ENCODE results near the gene CCNDBP1. TPM values are rescaled to one million over a fixed set of nuclear protein-coding genes. Genes with fewer than 3 reads are reported as not detected.
"Not testable (repeated sequence)": the region's sequence is repeated elsewhere in the genome, so short reads cannot be mapped to it uniquely, and the experiment has no call there.

CCNDBP1 gene
- total RNA-seq, 1 experiment from 2014 or later, result 64.0 TPM

DNA sequence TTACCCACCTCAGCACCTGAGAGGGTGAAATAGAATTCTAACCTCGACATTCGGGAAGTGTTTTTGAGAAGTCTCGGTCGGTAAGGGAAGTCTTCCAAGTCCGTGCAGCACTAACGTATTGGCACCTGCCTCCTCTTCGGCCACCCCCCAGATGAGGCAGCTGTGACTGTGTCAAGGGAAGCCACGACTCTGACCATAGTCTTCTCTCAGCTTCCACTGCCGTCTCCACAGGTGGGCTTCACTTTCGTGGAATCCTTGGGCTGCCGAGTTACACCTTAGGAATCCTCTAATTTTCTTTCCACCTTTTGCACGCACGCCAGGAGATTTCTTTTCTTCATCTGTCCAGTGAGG, 775 bp downstream of the CCNDBP1 start:
- DNase-seq (ENCODE audit: low read depth, low spot score), result no peak
- in situ Hi-C loops (cut with HindIII; ENCODE audit: low pct_unique_long_range_greater_than_20kb, low sequenced_read_pairs), result no loop called here

DNA sequence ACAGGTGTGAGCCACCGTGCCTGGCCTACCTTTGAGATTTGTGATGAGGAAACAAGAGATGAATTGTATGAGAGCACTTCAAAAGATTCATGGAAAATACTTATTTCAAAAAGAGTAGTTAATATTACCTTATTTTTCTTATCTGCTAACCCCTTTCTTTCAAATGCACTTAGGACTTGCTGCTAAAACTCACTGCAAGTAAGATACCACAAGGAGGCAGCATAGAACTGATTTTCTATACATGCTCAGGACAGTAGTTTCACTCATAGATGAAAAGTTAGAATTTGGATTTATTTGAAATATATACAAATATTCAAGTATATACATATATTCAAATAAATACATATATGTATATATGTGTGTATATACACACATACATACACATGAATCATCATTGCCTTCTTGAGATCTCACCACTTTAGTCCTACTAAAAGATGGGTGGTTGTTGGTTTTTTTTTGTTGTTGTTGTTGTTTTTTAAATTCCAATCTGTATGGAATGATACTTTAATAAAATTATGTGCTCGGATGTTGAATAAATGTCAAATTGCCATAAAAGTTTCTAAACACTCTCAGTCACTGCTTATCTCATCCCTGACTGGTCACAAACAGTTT, 2.4 kb downstream of the CCNDBP1 start:
- in situ Hi-C loops (cut with HindIII; ENCODE audit: low pct_unique_long_range_greater_than_20kb, low sequenced_read_pairs), result no loop called here
- DNase-seq (ENCODE audit: low read depth, low spot score), result peak; percentile 64

DNA sequence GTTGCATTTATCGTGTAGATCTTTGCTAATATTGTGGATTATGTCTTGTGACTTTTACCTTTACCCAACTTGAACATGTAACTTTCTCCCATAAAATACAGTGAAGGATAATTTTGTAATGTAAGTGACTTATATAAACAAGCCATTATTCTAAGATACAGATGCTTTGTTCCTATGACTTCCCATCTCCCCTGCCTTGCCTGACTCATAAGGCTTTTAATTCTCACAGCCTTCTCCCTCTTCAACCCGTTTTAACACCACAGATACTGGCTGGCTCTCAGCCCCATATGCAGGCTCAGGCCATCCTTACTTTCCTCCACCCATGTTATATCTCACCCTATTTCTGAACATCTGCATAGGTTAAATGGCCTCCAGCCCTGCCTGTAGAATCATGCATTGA, 4.1 kb downstream of the CCNDBP1 start:
- DNase-seq (ENCODE audit: low read depth, low spot score), result peak; percentile 13
- in situ Hi-C loops (cut with HindIII; ENCODE audit: low pct_unique_long_range_greater_than_20kb, low sequenced_read_pairs), result no loop called here

DNA sequence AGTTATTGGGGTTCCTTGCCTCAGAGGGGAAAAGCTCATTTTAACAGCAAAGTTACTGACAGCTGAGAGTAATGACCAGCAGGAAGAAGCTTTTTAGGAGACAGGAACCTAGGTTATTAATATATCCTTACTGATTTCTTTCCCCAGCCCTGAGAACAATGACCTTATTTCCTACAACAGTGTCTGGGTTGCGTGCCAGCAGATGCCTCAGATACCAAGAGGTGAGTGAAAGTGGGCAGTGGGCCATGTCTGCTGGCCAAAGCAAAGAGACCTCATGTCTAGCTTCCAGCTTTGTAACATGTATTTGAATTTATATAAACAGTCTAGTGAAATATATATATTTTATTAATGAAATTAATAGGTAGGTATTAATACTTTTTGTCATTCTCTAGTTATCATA, 5.0 kb downstream of the CCNDBP1 start:
- in situ Hi-C loops (cut with HindIII; ENCODE audit: low pct_unique_long_range_greater_than_20kb, low sequenced_read_pairs), result no loop called here
- DNase-seq (ENCODE audit: low read depth, low spot score), result no peak

DNA sequence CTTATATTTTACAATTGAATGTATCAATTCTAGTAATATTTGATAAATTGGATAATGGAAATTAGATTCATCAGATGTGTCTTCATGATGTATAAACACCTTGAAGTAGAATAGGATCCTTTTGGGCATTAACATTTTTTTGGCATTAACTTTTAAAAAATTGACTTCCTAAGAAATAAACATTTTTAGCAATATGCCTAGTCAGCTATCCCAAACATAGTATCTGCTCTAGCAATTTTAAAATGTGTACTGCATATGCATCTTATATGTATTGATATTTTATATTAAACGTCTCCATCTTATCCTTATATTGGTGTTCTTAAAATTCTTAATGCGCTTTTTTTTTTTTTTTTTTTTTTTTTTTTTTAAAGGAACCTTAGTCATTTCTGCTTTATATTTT, 8.5 kb downstream of the CCNDBP1 start:
- DNase-seq (ENCODE audit: low read depth, low spot score), result no peak
- in situ Hi-C loops (cut with HindIII; ENCODE audit: low pct_unique_long_range_greater_than_20kb, low sequenced_read_pairs), result no loop called here

DNA sequence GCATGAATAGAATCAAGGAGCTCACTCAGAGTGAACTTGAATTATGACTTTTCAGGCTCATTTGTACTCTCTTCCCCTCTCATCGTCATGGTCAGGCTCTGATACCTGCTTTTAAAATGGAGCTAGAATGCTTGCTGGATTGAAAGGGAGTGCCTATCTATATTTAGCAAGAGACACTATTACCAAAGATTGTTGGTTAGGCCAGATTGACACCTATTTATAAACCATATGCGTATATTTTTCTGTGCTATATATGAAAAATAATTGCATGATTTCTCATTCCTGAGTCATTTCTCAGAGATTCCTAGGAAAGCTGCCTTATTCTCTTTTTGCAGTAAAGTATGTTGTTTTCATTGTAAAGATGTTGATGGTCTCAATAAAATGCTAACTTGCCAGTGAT, 9.6 kb downstream of the CCNDBP1 start:
- in situ Hi-C loops (cut with HindIII; ENCODE audit: low pct_unique_long_range_greater_than_20kb, low sequenced_read_pairs), result no loop called here

DNA sequence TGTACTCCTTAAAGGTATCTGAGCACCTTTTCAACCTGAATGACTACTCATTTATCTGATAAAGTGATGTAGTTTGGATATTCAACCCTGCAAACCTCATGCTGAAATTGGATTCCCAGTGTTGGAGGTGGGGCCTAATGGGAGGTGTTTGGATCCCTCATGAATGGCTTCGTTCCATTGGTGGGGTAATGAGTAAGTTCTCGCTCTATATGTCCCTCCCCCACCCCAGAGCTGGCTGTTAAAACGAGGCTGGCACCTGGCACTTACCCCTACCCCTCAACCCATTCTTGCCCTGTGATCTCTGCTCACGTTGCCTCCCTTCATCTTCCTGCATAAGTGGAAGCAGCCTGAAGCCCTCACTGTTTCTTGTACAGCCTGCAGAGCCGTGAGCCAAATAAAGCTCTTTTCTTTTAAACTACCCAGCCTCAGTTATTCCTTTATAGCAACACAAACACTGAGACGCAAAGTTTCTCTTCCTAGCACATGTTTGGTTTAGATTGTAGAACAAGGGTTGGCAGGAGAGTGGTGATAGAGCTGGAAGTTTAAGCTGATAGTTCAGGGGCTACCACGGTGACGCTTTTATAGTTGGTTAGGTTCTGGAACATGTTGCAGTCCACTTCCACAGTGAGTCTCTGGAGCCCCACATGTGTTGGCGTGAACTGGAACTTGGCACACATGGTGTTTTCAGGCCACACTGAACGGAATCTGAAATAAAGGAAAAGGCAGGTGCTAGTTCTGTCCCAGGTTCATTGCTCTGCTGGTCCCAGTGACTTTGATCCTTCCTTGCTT, 11.8 kb downstream of the CCNDBP1 start:
- no peak for DNase-seq (ENCODE audit: low read depth, low spot score)
- in situ Hi-C loops (cut with HindIII; ENCODE audit: low pct_unique_long_range_greater_than_20kb, low sequenced_read_pairs), result no loop called here

More for the DNA sequence above, 9.6 kb downstream of the CCNDBP1 start:
- DNase-seq (ENCODE audit: low read depth, low spot score), result no peak

DNA sequence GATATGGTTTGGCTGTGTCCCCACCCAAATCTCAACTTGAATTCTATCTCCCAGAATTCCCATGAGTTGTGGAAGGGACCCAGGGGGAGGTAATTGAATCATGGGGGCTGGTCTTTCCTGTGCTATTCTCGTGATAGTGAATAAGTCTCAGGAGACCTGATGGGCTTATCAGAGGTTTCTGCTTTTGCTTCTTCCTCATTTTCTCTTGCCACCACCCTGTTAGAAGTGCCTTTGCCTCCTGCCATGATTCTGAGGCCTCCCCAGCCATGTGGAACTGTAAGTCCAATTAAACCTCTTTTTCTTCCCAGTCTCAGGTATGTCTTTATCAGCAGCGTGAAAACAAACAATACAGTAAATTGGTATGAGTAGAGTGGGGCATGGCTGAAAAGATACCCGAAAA, 12.6 kb downstream of the CCNDBP1 start:
- in situ Hi-C loops (cut with HindIII; ENCODE audit: low pct_unique_long_range_greater_than_20kb, low sequenced_read_pairs), result not testable (repeated sequence)

DNA sequence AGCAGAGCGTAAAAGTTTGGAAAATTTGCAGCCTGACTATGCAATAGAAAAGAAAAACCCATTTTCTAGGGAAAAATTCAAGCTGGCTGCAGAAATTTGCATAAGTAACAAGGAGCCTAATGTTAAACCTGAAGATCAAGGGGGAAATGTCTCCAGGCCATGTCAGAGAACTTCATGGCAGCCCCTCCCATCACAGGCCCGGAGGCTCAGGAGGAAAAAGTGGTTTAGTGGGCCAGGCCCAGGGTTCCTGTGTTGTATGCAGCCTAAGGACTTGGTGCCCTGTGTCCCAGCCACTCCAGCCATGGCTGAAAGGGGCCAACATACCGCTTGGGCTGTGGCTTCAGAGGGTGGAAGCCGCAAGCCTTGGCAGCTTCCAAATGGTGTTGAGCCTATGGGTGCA, 13.4 kb downstream of the CCNDBP1 start:
- in situ Hi-C loops (cut with HindIII; ENCODE audit: low pct_unique_long_range_greater_than_20kb, low sequenced_read_pairs); DNase-seq (ENCODE audit: low read depth, low spot score): not testable (repeated sequence)

More for the DNA sequence above, 12.6 kb downstream of the CCNDBP1 start:
- not testable (repeated sequence) for DNase-seq (ENCODE audit: low read depth, low spot score)

DNA sequence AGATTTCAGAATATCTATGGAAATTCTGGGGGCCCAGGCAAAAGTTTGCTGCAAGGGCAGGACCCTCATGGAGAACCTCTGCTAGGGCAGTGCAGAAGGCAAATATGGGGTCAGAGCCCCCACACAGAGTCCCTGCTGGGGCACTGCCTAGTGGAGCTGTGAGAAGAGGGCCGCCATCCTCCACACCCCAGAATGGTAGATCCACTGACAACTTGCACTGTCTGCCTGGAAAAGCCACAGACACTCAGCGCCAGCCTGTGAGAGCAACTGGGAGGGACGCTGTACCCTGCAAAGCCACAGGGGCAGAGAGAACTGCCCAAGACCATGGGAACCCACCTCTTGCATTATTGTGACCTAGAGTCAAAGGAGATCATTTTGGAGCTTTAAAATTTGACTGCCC, 13.8 kb downstream of the CCNDBP1 start:
- in situ Hi-C loops (cut with HindIII; ENCODE audit: low pct_unique_long_range_greater_than_20kb, low sequenced_read_pairs), result no loop called here
- DNase-seq (ENCODE audit: low read depth, low spot score), result no peak

DNA sequence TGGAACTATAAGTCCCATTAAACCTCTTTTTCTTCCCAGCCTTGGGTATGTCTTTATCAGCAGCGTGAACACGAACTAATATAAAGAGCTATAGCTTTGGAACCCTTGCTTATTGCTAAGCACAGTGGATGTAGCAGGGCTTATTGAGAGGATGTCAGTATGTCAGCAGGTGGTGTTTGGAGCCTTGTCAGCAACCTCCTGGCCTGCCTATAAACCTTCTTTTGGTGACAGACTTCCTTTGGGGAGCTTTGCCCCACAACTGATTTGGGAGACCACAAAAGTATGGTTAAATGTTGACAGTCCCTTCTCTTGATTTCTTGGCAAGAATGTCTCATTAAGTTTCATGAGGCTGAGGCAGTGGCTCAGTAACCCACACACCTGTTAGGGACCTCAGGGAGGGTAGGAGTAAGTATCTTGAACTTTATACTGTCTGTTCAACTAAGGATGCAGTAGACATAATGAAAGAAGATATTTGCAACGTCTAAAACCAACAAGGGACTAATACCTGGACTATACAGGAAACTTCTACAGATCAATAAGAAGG, 14.8 kb downstream of the CCNDBP1 start:
- in situ Hi-C loops (cut with HindIII; ENCODE audit: low pct_unique_long_range_greater_than_20kb, low sequenced_read_pairs), result no loop called here
- no peak for DNase-seq (ENCODE audit: low read depth, low spot score)

DNA sequence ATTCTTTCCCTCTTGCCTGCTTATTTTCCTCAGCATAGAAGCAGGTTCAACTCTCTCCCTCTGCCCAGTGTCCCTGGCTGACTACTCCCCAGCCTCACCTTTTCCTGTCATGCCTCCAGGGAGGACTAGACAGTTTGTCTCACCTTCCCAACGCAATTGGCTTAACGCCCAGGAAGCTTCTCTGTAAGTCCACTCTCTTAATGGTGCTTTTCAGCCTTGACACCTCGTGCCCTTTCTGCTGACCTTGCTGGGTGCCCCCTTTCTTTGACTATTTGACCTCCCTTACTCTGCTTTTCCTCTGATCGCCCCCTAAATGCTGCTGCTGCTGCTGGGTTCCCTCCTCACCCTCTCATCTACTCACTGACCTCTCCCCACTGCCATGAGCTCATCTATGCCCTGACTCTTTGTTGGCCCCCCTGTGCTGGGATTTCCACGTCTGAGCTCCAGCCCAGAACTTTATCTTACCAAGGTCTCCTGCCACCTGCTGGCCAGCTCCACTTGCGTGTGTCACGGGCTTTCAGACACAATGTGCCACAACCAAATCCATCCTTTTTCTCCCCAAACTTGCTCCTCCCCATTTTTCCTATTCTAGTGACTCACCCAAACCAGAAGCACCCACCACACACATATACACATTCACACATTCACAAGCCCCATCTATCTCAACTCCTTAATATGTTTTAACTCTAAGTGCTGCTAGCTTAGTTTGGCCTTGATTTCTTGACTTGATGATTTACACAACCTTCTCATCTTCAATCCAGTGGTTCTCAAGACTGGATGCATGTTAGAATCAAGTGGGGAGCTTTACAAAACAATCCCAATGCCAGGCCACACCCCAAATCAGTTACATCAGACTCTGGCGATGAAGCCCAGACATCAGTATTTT, 19.1 kb downstream of the CCNDBP1 start:
- in situ Hi-C loops (cut with HindIII; ENCODE audit: low pct_unique_long_range_greater_than_20kb, low sequenced_read_pairs), result no loop called here
- peak; percentile 73 for DNase-seq (ENCODE audit: low read depth, low spot score)

DNA sequence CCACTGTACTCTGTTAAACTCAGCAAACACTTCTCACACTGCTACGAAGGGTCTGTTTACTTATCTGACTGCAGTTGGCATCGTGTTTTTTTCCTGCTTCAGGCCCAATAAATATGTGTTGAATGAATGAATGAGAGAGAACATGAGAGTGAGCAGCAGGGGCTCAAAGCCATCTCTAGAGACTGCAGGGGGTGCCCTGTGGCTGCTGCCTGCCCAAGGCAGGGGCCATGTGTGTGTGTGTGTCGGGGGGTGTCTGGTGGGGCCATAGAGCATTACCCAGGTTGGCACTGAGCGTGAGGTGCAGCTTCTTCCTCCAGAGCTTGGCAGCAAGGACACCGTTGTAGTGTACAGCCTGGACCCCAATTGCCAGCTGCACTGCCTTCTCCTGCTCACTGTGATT, 20.9 kb downstream of the CCNDBP1 start:
- in situ Hi-C loops (cut with HindIII; ENCODE audit: low pct_unique_long_range_greater_than_20kb, low sequenced_read_pairs), result no loop called here

DNA sequence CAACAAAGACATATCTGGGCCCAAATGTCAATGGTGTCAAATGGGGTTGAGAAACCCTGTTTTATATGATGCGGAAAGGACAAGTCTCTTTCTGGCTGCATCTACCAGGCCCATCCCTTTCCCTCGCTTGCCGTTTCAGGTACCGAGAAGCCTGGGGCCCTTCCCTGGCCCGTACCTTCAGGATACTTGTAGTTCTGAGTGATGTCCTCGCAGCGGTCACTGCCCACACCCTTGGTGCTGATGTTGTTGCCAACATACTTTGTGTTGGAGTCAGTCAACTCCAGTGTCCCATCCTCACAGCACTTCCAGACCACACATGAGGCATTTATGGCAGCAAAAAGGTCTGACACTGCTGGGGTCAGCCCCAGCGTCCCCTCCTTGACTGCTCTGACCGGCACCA, 21.8 kb downstream of the CCNDBP1 start:
- in situ Hi-C loops (cut with HindIII; ENCODE audit: low pct_unique_long_range_greater_than_20kb, low sequenced_read_pairs), result no loop called here

More for the DNA sequence above, 20.9 kb downstream of the CCNDBP1 start:
- no peak for DNase-seq (ENCODE audit: low read depth, low spot score)

DNA sequence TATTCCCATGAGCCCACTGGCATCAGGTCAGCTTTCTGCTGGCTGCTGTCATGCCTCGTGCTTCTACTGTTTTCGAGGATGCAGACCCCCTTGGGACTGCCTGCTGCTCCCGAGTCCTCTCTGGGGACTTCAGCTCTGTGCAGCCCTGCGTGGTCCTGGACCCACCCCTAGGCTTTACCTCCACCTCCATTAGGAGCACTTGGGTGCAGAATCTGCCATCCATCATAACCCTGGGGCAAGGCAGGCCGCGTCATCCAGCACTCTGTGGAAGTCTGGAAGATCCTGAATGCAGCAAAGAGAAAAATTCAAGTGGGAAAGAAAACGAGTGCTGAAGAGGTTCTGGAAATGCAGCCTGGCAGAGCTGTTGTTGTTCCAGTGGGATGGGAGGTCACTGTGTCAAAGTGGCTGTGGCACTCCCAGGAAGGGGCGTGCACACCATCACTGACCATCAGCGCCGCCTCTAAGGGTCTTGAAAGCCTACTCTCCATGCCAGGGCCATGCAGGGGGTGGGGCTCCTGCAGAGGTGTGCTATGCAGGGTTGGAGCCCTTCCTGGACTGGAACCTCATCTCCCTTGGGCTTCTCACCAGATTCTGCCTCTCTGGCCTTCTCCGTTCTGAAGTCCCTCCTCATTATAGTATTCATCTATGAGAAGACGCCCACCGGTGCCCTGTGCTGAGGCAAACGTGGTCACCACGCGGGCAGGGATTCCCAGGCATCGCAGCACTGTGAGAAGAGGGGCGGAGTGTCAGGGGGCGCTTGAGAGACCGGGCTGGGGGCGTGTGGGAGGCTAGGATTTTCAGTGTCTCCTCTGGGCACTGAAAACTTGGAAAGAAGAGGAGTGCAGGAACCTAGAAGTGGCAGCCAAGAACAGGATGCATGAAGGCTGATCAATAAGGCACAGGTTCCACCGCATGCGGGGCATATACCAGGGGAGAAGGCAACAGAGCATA, 23.1 kb downstream of the CCNDBP1 start:
- in situ Hi-C loops (cut with HindIII; ENCODE audit: low pct_unique_long_range_greater_than_20kb, low sequenced_read_pairs), result no loop called here
- no peak for DNase-seq (ENCODE audit: low read depth, low spot score)

More for the DNA sequence above, 21.8 kb downstream of the CCNDBP1 start:
- DNase-seq (ENCODE audit: low read depth, low spot score), result no peak

DNA sequence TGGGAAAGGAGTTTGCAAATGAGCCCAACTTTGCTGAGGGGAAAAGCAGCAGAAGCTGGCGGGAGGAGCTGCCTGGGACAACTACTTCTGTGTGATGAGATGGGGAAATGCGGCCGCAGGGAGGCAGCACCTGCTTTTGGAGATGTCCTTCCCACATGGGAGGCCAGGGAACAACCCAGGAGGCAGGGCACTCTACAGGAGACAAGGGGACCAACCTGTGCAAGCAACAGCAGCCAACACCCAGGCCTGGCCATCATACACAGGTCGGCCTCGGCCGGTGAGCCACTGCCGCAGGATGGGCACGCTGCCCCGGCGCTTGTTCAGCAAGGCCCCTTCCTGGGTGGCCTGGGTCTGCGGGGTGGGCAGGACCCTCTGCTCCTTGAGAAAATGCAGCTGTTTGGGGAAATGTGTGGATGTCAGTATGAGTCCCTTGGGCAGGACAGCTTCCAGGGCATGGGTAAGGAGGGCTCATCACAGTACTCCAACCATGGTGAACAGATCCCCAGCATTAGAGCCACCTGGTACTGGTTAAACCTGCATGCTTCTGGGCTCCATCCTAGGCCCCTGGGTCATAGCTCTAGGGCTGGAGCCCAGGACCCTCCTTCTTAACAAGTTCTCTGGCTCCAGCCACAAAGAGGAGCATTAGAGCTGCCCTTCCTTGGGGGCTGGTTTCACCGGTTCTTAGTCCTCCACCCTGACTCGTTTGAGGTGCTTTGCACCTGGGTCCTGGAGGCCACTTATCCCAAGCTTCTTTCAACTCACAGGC, 24.0 kb downstream of the CCNDBP1 start:
- in situ Hi-C loops (cut with HindIII; ENCODE audit: low pct_unique_long_range_greater_than_20kb, low sequenced_read_pairs), result no loop called here
- peak; percentile 51 for DNase-seq (ENCODE audit: low read depth, low spot score)
